ENCODE measurements around the gene NUFIP1. TPM values are rescaled to one million over a fixed set of nuclear protein-coding genes. Genes with fewer than 3 reads are reported as not detected.
"Not testable (repeated sequence)": the region's sequence is repeated elsewhere in the genome, so short reads cannot be mapped to it uniquely, and the experiment has no call there.

Gene NUFIP1
- total RNA-seq, result 1.3 TPM

GRCh38 chr13:44989071-44989889 is at the start of gene NUFIP1, which contains the start of gene GPALPP1:
Gene NUFIP1, minus strand, starts transcription at chr13:44989471. Its CDS starts 35 bp downstream, at chr13:44989436.
Gene GPALPP1, plus strand, starts transcription at chr13:44989538. Its CDS starts 117 bp downstream, at chr13:44989655.
- DNase-seq (ENCODE audit: low read depth in 2 of 3, low spot score in 2 of 3), result peak; percentile 77 to 96 (median 93)

GRCh38 chr13:45036206-45036605 is 46.9 kb upstream of the NUFIP1 start:
- no peak for DNase-seq (ENCODE audit: low read depth in 2 of 3, low spot score in 2 of 3)

- DNase-seq (ENCODE audit: low read depth in 2 of 3, low spot score in 2 of 3), result no peak
These were observed 45.1 kb upstream of the NUFIP1 start for GRCh38 chr13:45034342-45034741.

- no peak for DNase-seq (ENCODE audit: low read depth in 2 of 3, low spot score in 2 of 3)
These were observed 35.6 kb upstream of the NUFIP1 start for GRCh38 chr13:45024847-45025246.

GRCh38 chr13:45021250-45021649 is 32.0 kb upstream of the NUFIP1 start:
- DNase-seq (ENCODE audit: low read depth in 2 of 3, low spot score in 2 of 3), result no peak

- DNase-seq (ENCODE audit: low read depth in 2 of 3, low spot score in 2 of 3), result not testable (repeated sequence)
These were observed 30.7 kb upstream of the NUFIP1 start for GRCh38 chr13:45019981-45020380.

- DNase-seq (ENCODE audit: low read depth in 2 of 3, low spot score in 2 of 3), result no peak
These were observed 27.6 kb upstream of the NUFIP1 start for GRCh38 chr13:45016792-45017425.

GRCh38 chr13:45015300-45015699 is 26.0 kb upstream of the NUFIP1 start:
- DNase-seq (ENCODE audit: low read depth in 2 of 3, low spot score in 2 of 3), result no peak

GRCh38 chr13:45011198-45011597 is 21.9 kb upstream of the NUFIP1 start:
- DNase-seq (ENCODE audit: low read depth in 2 of 3, low spot score in 2 of 3), result no peak

- no peak for DNase-seq (ENCODE audit: low read depth in 2 of 3, low spot score in 2 of 3)
These were observed 18.6 kb upstream of the NUFIP1 start for GRCh38 chr13:45007823-45008222.

GRCh38 chr13:45007225-45007624 is 18.0 kb upstream of the NUFIP1 start:
- DNase-seq (ENCODE audit: low read depth in 2 of 3, low spot score in 2 of 3), result no peak

GRCh38 chr13:45004096-45004495 is 14.8 kb upstream of the NUFIP1 start:
- DNase-seq (ENCODE audit: low read depth in 2 of 3, low spot score in 2 of 3), result no peak

- no peak for DNase-seq (ENCODE audit: low read depth in 2 of 3, low spot score in 2 of 3)
These were observed 14.1 kb upstream of the NUFIP1 start for GRCh38 chr13:45003417-45003816.

- no peak for DNase-seq (ENCODE audit: low read depth in 2 of 3, low spot score in 2 of 3)
These were observed 670 bp upstream of the NUFIP1 start for GRCh38 chr13:44989941-44990340.

- DNase-seq (ENCODE audit: low read depth in 2 of 3, low spot score in 2 of 3), result no peak
These were observed 10.9 kb downstream of the NUFIP1 start for GRCh38 chr13:44978328-44978727.

GRCh38 chr13:44976949-44977583 is 12.2 kb downstream of the NUFIP1 start:
- no peak for DNase-seq (ENCODE audit: low read depth in 2 of 3, low spot score in 2 of 3)

GRCh38 chr13:44976196-44976595 is 13.1 kb downstream of the NUFIP1 start:
- DNase-seq (ENCODE audit: low read depth in 2 of 3, low spot score in 2 of 3), result no peak

- peak in 1 of 3 donors; percentile 16 for DNase-seq (ENCODE audit: low read depth in 2 of 3, low spot score in 2 of 3)
These were observed 15.0 kb downstream of the NUFIP1 start for GRCh38 chr13:44974056-44974793.

GRCh38 chr13:44972956-44973581 is 16.2 kb downstream of the NUFIP1 start:
- DNase-seq (ENCODE audit: low read depth in 2 of 3, low spot score in 2 of 3), result peak in 2 of 3 donors; percentile 33 to 60
